Endothelial cell of umbilical vein (primary cell): Measurements from ENCODE around the gene TMEM253. TPM values are rescaled to one million over a fixed set of nuclear protein-coding genes. Genes with fewer than 3 reads are reported as not detected.

Experiments used
- BruUV-seq: library from RNA; stranded (reverse); fragments of 400-500 nt; replicated peaks from 2 replicates; lab custom pipeline; 2021; lab: Mats Ljungman, UMichigan
- CTCF ChIA-PET: fragments of 300-600, 350-600 bp; sonication (Branson Sonifier 250); formaldehyde crosslinking; loops from one replicate; lab custom pipeline; 2021; ENCODE audit warnings: antibody characterized with exemption, inconsistent platforms; lab: Charles Lee
- POLR2A ChIA-PET: fragments of 300-600, 350-600 bp; sonication (Branson Sonifier 250); formaldehyde crosslinking; loops from one replicate; lab custom pipeline; 2021; ENCODE audit warnings: antibody characterized with exemption, inconsistent platforms; lab: Charles Lee
- DNase-seq: peaks from one replicate; pipeline ENCODE4 v3.0.0-alpha.2; 2011; ENCODE audit warnings: low read depth, low spot score
- FAIRE-seq: peaks from 2 replicates; lab custom pipeline; 2011; peaks lifted over from hg19 to GRCh38; lab: Jason Lieb, UNC
- H2AFZ ChIP-seq: 2 replicates; pipeline ENCODE4 v1.6.0; 2012; ENCODE audit warnings: low read depth, low read length, control low read depth, inconsistent platforms
- H3K27ac ChIP-seq: 2 replicates; pipeline ENCODE4 v1.5.1; 2011; ENCODE audit warnings: low read depth, mild to moderate bottlenecking, control low read depth, low read length, moderate library complexity; ENCODE audit not compliant: insufficient read depth
- H3K27me3 ChIP-seq, 2 experiments: 2 replicates each; pipeline versions ENCODE4 v1.6.0 to v1.6.1; 2011; ENCODE audit warnings: low read length in 2 of 2, mixed read lengths in 1 of 2; ENCODE audit not compliant: control insufficient read depth in 2 of 2, insufficient read depth in 2 of 2
- H3K36me3 ChIP-seq, 2 experiments: 2 replicates in 1 of 2; 3 replicates in 1 of 2; pipeline ENCODE4 v1.5.1; 2011; ENCODE audit warnings: low read length in 2 of 2, mild to moderate bottlenecking in 1 of 2, moderate library complexity in 1 of 2; ENCODE audit not compliant: control insufficient read depth in 2 of 2, insufficient read depth in 2 of 2; ENCODE audit errors: extremely low read depth in 1 of 2
- H3K4me1 ChIP-seq: 3 replicates; pipeline ENCODE4 v1.5.1; 2011; ENCODE audit warnings: mild to moderate bottlenecking, low read length; ENCODE audit not compliant: control insufficient read depth, insufficient read depth; ENCODE audit errors: extremely low read depth
- H3K4me2 ChIP-seq: 2 replicates; pipeline ENCODE4 v1.6.1; 2011; ENCODE audit warnings: low read length, control low read depth, mixed read lengths; ENCODE audit not compliant: insufficient read depth
- H3K4me3 ChIP-seq, 3 experiments: fragments of 200-600 bp in 1 of 3; sonication (generic), shearing (Covaris generic) in 1 of 3; replicated peaks in 1 of 3; 2 replicates each; pipeline ENCODE4 v1.5.1; 2011 to 2016; ENCODE audit warnings: control low read depth in 3 of 3, low read length in 3 of 3, mild to moderate bottlenecking in 2 of 3, inconsistent platforms in 1 of 3, low read depth in 1 of 3, moderate library complexity in 1 of 3; ENCODE audit not compliant: insufficient read depth in 1 of 3
- H3K79me2 ChIP-seq: 2 replicates; pipeline ENCODE4 v1.6.0; 2012; ENCODE audit warnings: low read length, inconsistent platforms; ENCODE audit not compliant: control insufficient read depth, insufficient read depth
- H3K9ac ChIP-seq: replicated peaks from 2 replicates; pipeline ENCODE3; 2011; ENCODE audit warnings: low read length, control low read depth; ENCODE audit not compliant: insufficient read depth; ENCODE audit errors: extremely low read depth
- H3K9me1 ChIP-seq: replicated peaks from 3 replicates; pipeline ENCODE4 v1.6.0; 2011; ENCODE audit warnings: mild to moderate bottlenecking, low read length; ENCODE audit not compliant: control insufficient read depth, insufficient read depth; ENCODE audit errors: extremely low read depth
- H3K9me3 ChIP-seq: replicated peaks from 2 replicates; pipeline ENCODE4 v1.5.1; 2012; ENCODE audit warnings: low read length, inconsistent platforms; ENCODE audit not compliant: control insufficient read depth, insufficient read depth
- H4K20me1 ChIP-seq: replicated peaks from 2 replicates; pipeline ENCODE3; 2011; ENCODE audit warnings: mild to moderate bottlenecking, low read length; ENCODE audit not compliant: control insufficient read depth, insufficient read depth; ENCODE audit errors: extremely low read depth
- CTCF ChIP-seq, 2 donors: IDR thresholded peaks; 1 replicate in 1 of 2; 2 replicates in 1 of 2; pipeline ENCODE4 v1.5.1; 2011; ENCODE audit warnings: low read length in 2 of 2, mild to moderate bottlenecking in 2 of 2, moderate library complexity in 2 of 2, control low read depth in 1 of 2, inconsistent platforms in 1 of 2, low read depth in 1 of 2; ENCODE audit not compliant: insufficient read depth in 1 of 2; ENCODE audit errors: extremely low read depth in 1 of 2
- EZH2 ChIP-seq: IDR thresholded peaks from 2 replicates; pipeline ENCODE4 v1.6.1; 2012; ENCODE audit warnings: borderline replicate concordance, low read depth, mild to moderate bottlenecking, moderate library complexity, low read length, inconsistent platforms; ENCODE audit not compliant: severe bottlenecking
- FOS ChIP-seq: IDR thresholded peaks from 2 replicates; pipeline ENCODE4 v1.6.1; 2011; ENCODE audit warnings: mild to moderate bottlenecking, low read length, moderate library complexity, borderline replicate concordance; ENCODE audit not compliant: insufficient read depth
- GATA2 ChIP-seq: IDR thresholded peaks from 2 replicates; pipeline ENCODE4 v1.7.0; 2011; ENCODE audit warnings: low read depth, mild to moderate bottlenecking, moderate library complexity, mixed read lengths, low read length; ENCODE audit not compliant: insufficient read length, insufficient read depth
- JUN ChIP-seq: IDR thresholded peaks from 2 replicates; pipeline ENCODE4 v1.6.1; 2011; ENCODE audit warnings: borderline replicate concordance, low read depth; ENCODE audit not compliant: insufficient read length, insufficient read depth
- MAX ChIP-seq: IDR thresholded peaks from 2 replicates; pipeline ENCODE4 v1.6.1; 2011; ENCODE audit not compliant: insufficient read depth, insufficient read length
- MYC ChIP-seq: IDR thresholded peaks from one replicate; pipeline ENCODE4 v1.6.1; 2011; ENCODE audit warnings: mild to moderate bottlenecking, low read depth, low read length
- POLR2A ChIP-seq: IDR thresholded peaks from 2 replicates; pipeline ENCODE4 v1.6.1; 2012; ENCODE audit warnings: low read depth, mild to moderate bottlenecking, control low read depth, low read length
- POLR2AphosphoS5 ChIP-seq: IDR thresholded peaks from 2 replicates; pipeline ENCODE4 v1.6.1; 2012; ENCODE audit warnings: low read depth, mild to moderate bottlenecking, control low read depth, low read length, moderate library complexity; ENCODE audit not compliant: insufficient read depth
- dilution Hi-C: fragments of 300-500 bp; cut with MboI; formaldehyde crosslinking; loops from one replicate; pipeline ENCODE4 v1.15.0; 2019; ENCODE audit warnings: low sequenced_read_pairs; ENCODE audit not compliant: extremely low pct_ligation_motif_present
- intact Hi-C: fragments of 100-400 bp; cut with micrococcal nuclease; formaldehyde crosslinking; loops from one replicate; pipeline ENCODE4 v1.10.0; 2022
- polyA plus RNA-seq, 4 experiments: library from polyadenylated mRNA; depleted of rRNA in 3 of 4; stranded (reverse) in 3 of 4; unstranded in 1 of 4; fragments of >200 nt; gene quantifications; 2 replicates each; pipeline versions ENCODE4 v1.2.1 to v1.2.3, GENCODE V29; 2011 to 2012; ENCODE audit warnings: missing spikeins in 1 of 4
- total RNA-seq: library from RNA; stranded (reverse); gene quantifications from 2 replicates; pipeline ENCODE4 v1.2.3, GENCODE V29; 2021

The TMEM253 gene
- total and polyA plus RNA-seq, 2 donors (not counting 3 experiments of a cell fraction or from before 2014, with no cell fraction given): 0.25 TPM; not detected in 1

- Histone ChIP-seq H3K4me3 (no peak overlapping the region), H3K79me2 (no peaks in the 10 kb centered on the region), H3K9ac (no peak overlapping the region), H3K27me3 (no peaks in the 10 kb centered on the region), H3K36me3 (peaks cover 0 to 3% of the 10 kb centered on the region in 2 experiments), H4K20me1 (no peaks in the 10 kb centered on the region), H3K4me2 (no peak overlapping the region), H2AFZ (no peak overlapping the region), H3K4me1 (no peaks in the 10 kb centered on the region), H3K27ac (no peak overlapping the region), H3K9me3 (no peaks in the 10 kb centered on the region), H3K9me1 (no peaks in the 10 kb centered on the region)
- no peak for TF ChIP-seq GATA2
- TF ChIP-seq JUN: peak; percentile 88
- peak; percentile 32 for TF ChIP-seq POLR2AphosphoS5
- TF ChIP-seq MYC: no peak
- TF ChIP-seq FOS: peak; percentile 87
- TF ChIP-seq EZH2: no peak
- TF ChIP-seq POLR2A: peak; percentile 20
- TF ChIP-seq CTCF (IDR thresholded peaks at IDR 0.05; ENCODE audit: extremely low read depth in 1 of 2, insufficient read depth in 1 of 2, low read depth in 1 of 2, low read length in 2 of 2): no peak
- TF ChIP-seq MAX: no peak
- intact Hi-C loops: loop anchor here (1.0 kb wide), 1 partner anchor 16 kb away; no protein-coding TSS in a partner anchor
- BruUV-seq: no TSS peak
- dilution Hi-C loops: no loop called here
- ChIA-PET POLR2A (interaction anchor here (1.3 kb wide), 1 partner anchor 17 kb away, joined by 4 read pairs; no protein-coding TSS in a partner anchor), CTCF (interaction anchor here (1.3 to 5.8 kb wide), 6 partner anchors 16 to 73 kb away, joined by 4 to 60 read pairs (median 18); partner anchors contain the start of gene ARHGEF40)
- DNase-seq (peak; percentile 85), FAIRE-seq (peak; percentile 92)
Measured at GRCh38 chr14:21087294-21088091, 13.4 kb upstream of the TMEM253 start.
